Measurements from ENCODE around the gene ALDH6A1. TPM values are rescaled to one million over a fixed set of nuclear protein-coding genes. Genes with fewer than 3 reads are reported as not detected.

Gene ALDH6A1
- total RNA-seq, 1 experiment from 2014 or later: 4.3 TPM

Other genes with a start within 250 kb of the ALDH6A1 start
- 2.5 and 4.2 TPM in 2 replicates for gene PTGR2, start 232.6 kb downstream of the ALDH6A1 start, total RNA-seq (2014; rRNA removed; shearing (Covaris generic))
- 18.5 and 21.7 TPM in 2 replicates for gene ZNF410, start 197.6 kb downstream of the ALDH6A1 start, total RNA-seq (2014; rRNA removed; shearing (Covaris generic))
- 0.31 and 0.39 TPM in 2 replicates for gene FAM161B, start 134.4 kb downstream of the ALDH6A1 start, total RNA-seq (2014; rRNA removed; shearing (Covaris generic))
- 13.1 and 21.5 TPM in 2 replicates for gene COQ6, start 134.2 kb downstream of the ALDH6A1 start, total RNA-seq (2014; rRNA removed; shearing (Covaris generic))
- gene ENTPD5, start 65.2 kb downstream of the ALDH6A1 start, total RNA-seq (2014; rRNA removed; shearing (Covaris generic)): 11.3 and 11.4 TPM in 2 replicates
- gene BBOF1, start 65.1 kb downstream of the ALDH6A1 start, total RNA-seq (2014; rRNA removed; shearing (Covaris generic)): 0.05 and 0.50 TPM in 2 replicates
- 4.4 TPM in 2 replicates for gene LIN52, start 503 bp upstream of the ALDH6A1 start, total RNA-seq (2014; rRNA removed; shearing (Covaris generic))
- not detected in 2 replicates for gene VSX2, start 155.0 kb upstream of the ALDH6A1 start, total RNA-seq (2014; rRNA removed; shearing (Covaris generic))
- gene ABCD4, start 218.5 kb upstream of the ALDH6A1 start, total RNA-seq (2014; rRNA removed; shearing (Covaris generic)): 31.4 and 32.3 TPM in 2 replicates

Measured in HT-29 (cell line).